Vagina (tissue), 2 donors: ENCODE data around the gene SMURF1. TPM values are rescaled to one million over a fixed set of nuclear protein-coding genes. Genes with fewer than 3 reads are reported as not detected.

Experiments
- DNase-seq, 2 donors: peaks; one replicate each; pipeline ENCODE4 v3.0.0-alpha.2; 2017; ENCODE audit errors: extremely low spot score in 2 of 2
- H3K27ac ChIP-seq: fragments of 200-600 bp; sonication (generic); one replicate; pipeline ENCODE4 v1.5.1; 2019
- H3K27me3 ChIP-seq: fragments of 200-600 bp; sonication (generic); one replicate; pipeline ENCODE4 v1.5.1; 2019
- H3K36me3 ChIP-seq, 2 donors: fragments of 200-600 bp; sonication (generic); one replicate each; pipeline ENCODE4 v1.5.1; 2017 to 2019
- H3K4me1 ChIP-seq: fragments of 200-600 bp; sonication (generic); one replicate; pipeline ENCODE4 v1.5.1; 2019
- H3K4me3 ChIP-seq, 2 donors: fragments of 200-600 bp; sonication (generic); 1 replicate in 1 of 2; 2 replicates in 1 of 2; pipeline ENCODE4 v1.5.1; 2016 to 2019
- H3K9me3 ChIP-seq: fragments of 200-600 bp; sonication (generic); one replicate; pipeline ENCODE4 v1.5.1; 2019
- CTCF ChIP-seq, 3 experiments: fragments of 450-650 bp in 2 of 3; fragments of 200-600 bp in 1 of 3; sonication (generic) in 1 of 3; IDR thresholded peaks; one replicate each; pipeline ENCODE4 v1.5.1; 2017 to 2019; ENCODE audit warnings: antibody characterized with exemption in 3 of 3, mild to moderate bottlenecking in 2 of 3, moderate library complexity in 2 of 3
- POLR2A ChIP-seq, 2 donors: fragments of 450-650 bp; IDR thresholded peaks; one replicate each; pipeline ENCODE4 v1.6.1; 2017; ENCODE audit warnings: antibody characterized with exemption in 2 of 2, mild to moderate bottlenecking in 2 of 2, moderate library complexity in 2 of 2
- POLR2AphosphoS5 ChIP-seq, 2 donors: sonication (generic); formaldehyde crosslinking; IDR thresholded peaks; one replicate each; pipeline ENCODE4 v1.9.0; 2017; ENCODE audit warnings: antibody characterized with exemption in 2 of 2, mild to moderate bottlenecking in 2 of 2, low read depth in 1 of 2; ENCODE audit not compliant: insufficient read depth in 1 of 2
- intact Hi-C: fragments of 100-400 bp; cut with DNase I; formaldehyde crosslinking; loops from one replicate; pipeline ENCODE4 v1.15.1; 2023
- total RNA-seq: library from RNA; depleted of rRNA; stranded (reverse); fragments of >200 nt; gene quantifications from one replicate; pipeline ENCODE4 v1.2.3, GENCODE V29; 2016

The SMURF1 gene
- total RNA-seq, 1 donor from 2014 or later, result 30.0 TPM

DNA sequence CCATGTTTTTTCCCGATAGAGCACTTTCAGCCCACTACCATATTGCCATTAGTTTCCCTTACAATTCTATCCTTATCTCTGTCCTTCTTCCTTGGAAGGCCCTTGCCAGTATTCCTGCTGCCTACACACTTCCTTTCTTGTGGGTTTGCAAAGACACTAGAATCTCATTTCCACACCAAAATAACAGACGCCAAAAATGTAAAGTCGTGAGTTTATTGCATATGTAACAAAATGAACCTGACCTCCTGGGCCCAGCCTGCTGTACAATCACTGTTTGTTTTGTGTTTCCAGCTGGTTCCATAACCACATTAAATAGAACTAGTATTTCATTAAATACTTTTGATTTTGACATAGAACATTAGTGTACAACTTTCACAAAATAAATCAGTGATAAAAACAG lies 116.7 kb downstream of the SMURF1 start:
- peaks cover 3% of the 10 kb centered on the region for H3K4me1 ChIP-seq
- H3K9me3 ChIP-seq, result no peaks in the 10 kb centered on the region
- TF ChIP-seq CTCF (IDR thresholded peaks at IDR 0.05) (no peak), POLR2AphosphoS5 (IDR thresholded peaks at IDR 0.05; ENCODE audit: insufficient read depth in 1 of 2, low read depth in 1 of 2) (no peak), POLR2A (IDR thresholded peaks at IDR 0.05) (no peak)
- DNase-seq, result no peak
- intact Hi-C loops, result no loop called here
- no peaks in the 10 kb centered on the region for H3K27me3 ChIP-seq
- H3K27ac ChIP-seq, result no peak overlapping the region
- peaks cover 0 to 41% of the 10 kb centered on the region in 2 donors for H3K36me3 ChIP-seq
- H3K4me3 ChIP-seq, result no peak overlapping the region

DNA sequence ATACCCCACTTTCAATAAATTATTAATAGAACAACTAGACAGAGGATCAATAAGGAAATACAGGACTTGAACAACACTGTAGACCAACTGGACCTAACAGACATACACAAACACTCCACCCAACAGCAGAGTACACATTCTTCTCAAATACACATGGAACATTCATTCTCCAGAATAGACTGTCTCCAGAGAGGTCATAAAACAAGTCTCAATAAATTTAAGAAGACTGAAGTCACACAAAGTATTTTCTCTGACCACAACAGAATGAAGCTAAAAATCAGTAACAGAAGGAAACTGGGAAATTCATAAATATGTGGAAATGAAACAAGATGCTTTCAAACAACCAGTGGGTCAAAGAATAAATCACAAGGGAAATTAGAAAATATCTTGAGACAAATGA lies 119.8 kb downstream of the SMURF1 start:
- Histone ChIP-seq H3K4me1 (peaks cover 9% of the 10 kb centered on the region), H3K9me3 (no peaks in the 10 kb centered on the region), H3K27me3 (no peaks in the 10 kb centered on the region), H3K27ac (peak overlapping the region; percentile 53), H3K36me3 (peaks cover 0 to 23% of the 10 kb centered on the region in 2 donors), H3K4me3 (no peak overlapping the region)
- intact Hi-C loops, result no loop called here
- no peak for DNase-seq
- no peak for TF ChIP-seq CTCF (IDR thresholded peaks at IDR 0.05)
- peak in 1 of 2 donors; percentile 24 for TF ChIP-seq POLR2AphosphoS5 (IDR thresholded peaks at IDR 0.05; ENCODE audit: insufficient read depth in 1 of 2, low read depth in 1 of 2)

DNA sequence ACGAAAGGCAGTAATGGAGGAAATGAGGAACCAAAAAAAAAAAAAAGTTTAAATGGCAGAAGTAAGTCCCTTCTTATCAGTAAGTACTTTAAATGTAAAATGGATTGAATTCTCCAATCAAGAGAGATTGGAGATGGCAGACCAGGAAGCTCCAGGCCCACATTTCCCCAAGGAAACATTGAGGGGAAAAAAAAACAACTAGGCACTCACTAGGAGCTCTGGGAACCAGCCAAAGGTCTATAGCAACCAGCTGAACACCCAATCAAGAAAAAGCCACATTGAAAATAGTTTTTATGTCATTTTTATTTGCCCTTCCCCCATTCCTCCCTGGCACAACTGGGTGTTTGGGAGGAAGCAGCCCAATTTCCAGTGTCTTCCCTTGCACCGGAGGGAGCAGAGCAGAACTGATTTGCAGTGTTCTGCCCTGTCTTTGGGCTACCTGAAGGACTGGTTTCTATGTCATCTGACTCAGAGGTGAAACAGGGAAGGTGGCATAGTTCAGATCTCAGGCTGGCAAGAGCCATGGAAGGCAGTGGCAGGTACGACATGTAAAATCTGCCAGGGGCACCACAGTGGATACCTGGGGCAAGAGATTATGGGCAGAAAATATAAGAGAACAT lies 121.9 kb downstream of the SMURF1 start:
- intact Hi-C loops, result no loop called here
- Histone ChIP-seq H3K4me3 (no peak overlapping the region), H3K9me3 (no peaks in the 10 kb centered on the region), H3K36me3 (peaks cover 0 to 8% of the 10 kb centered on the region in 2 donors), H3K27me3 (no peaks in the 10 kb centered on the region), H3K4me1 (peaks cover 9% of the 10 kb centered on the region), H3K27ac (no peak overlapping the region)
- peak in 1 of 2 donors; percentile 88 for DNase-seq
- TF ChIP-seq POLR2AphosphoS5 (IDR thresholded peaks at IDR 0.05; ENCODE audit: insufficient read depth in 1 of 2, low read depth in 1 of 2), result no peak
- TF ChIP-seq CTCF (IDR thresholded peaks at IDR 0.05), result no peak
- no peak for TF ChIP-seq POLR2A (IDR thresholded peaks at IDR 0.05)

DNA sequence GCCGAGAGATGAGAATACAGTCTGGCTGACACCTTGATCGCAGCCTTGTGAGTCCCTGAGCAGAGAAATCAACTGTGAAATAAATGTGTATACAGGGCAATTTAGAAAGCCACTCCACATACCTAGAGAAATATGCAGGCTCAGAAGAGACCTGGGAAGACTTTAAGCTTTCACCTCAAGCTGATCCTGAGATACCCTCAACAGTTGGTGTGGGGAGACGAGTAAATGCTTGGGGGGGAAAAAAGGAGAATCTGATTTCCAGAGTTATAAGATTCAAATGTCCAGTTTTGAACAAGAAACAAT lies 123.5 kb downstream of the SMURF1 start:
- intact Hi-C loops, result no loop called here
- Histone ChIP-seq H3K36me3 (peaks cover 0 to 19% of the 10 kb centered on the region in 2 donors), H3K4me3 (no peak overlapping the region), H3K9me3 (no peaks in the 10 kb centered on the region), H3K27ac (no peak overlapping the region), H3K4me1 (peaks cover 9% of the 10 kb centered on the region), H3K27me3 (no peaks in the 10 kb centered on the region)
- no peak for TF ChIP-seq POLR2AphosphoS5 (IDR thresholded peaks at IDR 0.05; ENCODE audit: insufficient read depth in 1 of 2, low read depth in 1 of 2)
- DNase-seq, result no peak

- intact Hi-C loops, result no loop called here
- peak; percentile 22 to 44 for DNase-seq
- peaks cover 9% of the 10 kb centered on the region for H3K4me1 ChIP-seq
Measured at GRCh38 chr7:99019523-99020412, 124.1 kb downstream of the SMURF1 start.

More at GRCh38 chr7:99019523-99020412, 124.1 kb downstream of the SMURF1 start:
- Histone ChIP-seq H3K9me3 (no peaks in the 10 kb centered on the region), H3K36me3 (peaks cover 3 to 25% of the 10 kb centered on the region in 2 donors), H3K27me3 (no peaks in the 10 kb centered on the region), H3K4me3 (no peak overlapping the region), H3K27ac (no peak overlapping the region)
- TF ChIP-seq POLR2AphosphoS5 (IDR thresholded peaks at IDR 0.05; ENCODE audit: insufficient read depth in 1 of 2, low read depth in 1 of 2) (no peak), CTCF (IDR thresholded peaks at IDR 0.05) (no peak)
